H1 (cell line): ENCODE measurements around the gene NACA. TPM values are rescaled to one million over a fixed set of nuclear protein-coding genes. Genes with fewer than 3 reads are reported as not detected.

Experiments
- BACH1 ChIP-seq: IDR thresholded peaks from 2 replicates; pipeline ENCODE4 v1.6.1; 2012; ENCODE audit warnings: low read length, improper control_type of control experiment
- CHD7 ChIP-seq: fragments of 300-600 bp; sonication (generic); IDR thresholded peaks from 2 replicates; pipeline ENCODE4 v1.7.1; 2012; ENCODE audit warnings: low read length, moderate library complexity, mild to moderate bottlenecking, inconsistent platforms; ENCODE audit not compliant: insufficient replicate concordance
- E2F6 ChIP-seq: IDR thresholded peaks from 2 replicates; pipeline ENCODE4 v1.6.1; 2012; ENCODE audit warnings: inconsistent platforms
- KDM4A ChIP-seq: IDR thresholded peaks from one replicate; pipeline ENCODE4 v1.7.1; 2012; ENCODE audit warnings: low read depth, mild to moderate bottlenecking, moderate library complexity, low read length, inconsistent platforms; ENCODE audit not compliant: severe bottlenecking
- SIN3A ChIP-seq, 2 experiments: IDR thresholded peaks in 1 of 2; conservative IDR thresholded peaks in 1 of 2; 2 replicates each; pipeline ENCODE4 v1.6.1; 2011 to 2012; ENCODE audit warnings: low read length in 2 of 2, improper control_type of control experiment in 1 of 2, low read depth in 1 of 2, mild to moderate bottlenecking in 1 of 2
- TAF7 ChIP-seq: optimal IDR thresholded peaks from 2 replicates; pipeline ENCODE3; 2011; ENCODE audit warnings: low read depth, mild to moderate bottlenecking, inconsistent platforms, low read length, moderate library complexity, borderline replicate concordance
- TBP ChIP-seq: IDR thresholded peaks from 2 replicates; pipeline ENCODE4 v1.6.1; 2011; ENCODE audit warnings: low read depth, low read length, improper control_type of control experiment
- polyA plus RNA-seq, 7 experiments: library from polyadenylated mRNA; depleted of rRNA in 3 of 7; stranded (reverse) in 5 of 7; unstranded in 2 of 7; fragments of >200 nt in 5 of 7; fragments of 200-250 nt in 2 of 7; gene quantifications; 1 replicate in 5 of 7; 2 replicates in 1 of 7; 4 replicates in 1 of 7; pipeline versions ENCODE4 v1.2.1 to v1.2.3, GENCODE V29; 2011 to 2013; ENCODE audit warnings: missing spikeins in 2 of 7, mixed read lengths in 2 of 7
- total RNA-seq: library from RNA; stranded (reverse); fragmentation: NEBNext Ultra II Directional; extraction: Animal tissue kit (Norgen Biotek cat#: 25700); gene quantifications from 2 replicates; pipeline ENCODE4 v1.2.1, GENCODE V29; 2021

NACA gene
- total and polyA plus RNA-seq, 2 of the 8 experiments (the other 6 are each of a cell fraction or from before 2014, with no cell fraction given) = 511 to 1,063 TPM

- no peak for TF ChIP-seq TAF7
- TF ChIP-seq KDM4A = no peak
- 0 out of 4 replicates have a peak, but pooled peaks of 1 of the 2 experiments have one; percentile 12 for TF ChIP-seq SIN3A (conservative IDR thresholded peaks at IDR 0.05 in 1 of 2, IDR thresholded peaks at IDR 0.05 in 1 of 2; ENCODE audit: low read depth in 1 of 2, low read length in 2 of 2)
- peak; percentile 32; the same call in 1 of the 2 replicates for TF ChIP-seq TBP
- no peak for TF ChIP-seq E2F6
- TF ChIP-seq CHD7 = no peak
- TF ChIP-seq BACH1 = no peak
Observed at GRCh38 chr12:56723889-56724700, 1.0 kb downstream of the NACA start (continued).
